GM23338 (cell line): ENCODE results near the gene ZGPAT. TPM values are rescaled to one million over a fixed set of nuclear protein-coding genes. Genes with fewer than 3 reads are reported as not detected.

ENCODE experiments used
- ATAC-seq: fragments of 200-7000 bp; cut with Tn5 transposase; 3 replicates; pipeline ENCODE4 v1.9.1; 2020
- DNase-seq: peaks from one replicate; pipeline ENCODE4 v3.0.0-alpha.2; 2015; ENCODE audit warnings: low spot score
- H2AFZ ChIP-seq: fragments of 200-600 bp; sonication (generic); 2 replicates; pipeline ENCODE4 v1.8.0; 2016; ENCODE audit warnings: antibody characterized with exemption, mild to moderate bottlenecking, moderate library complexity
- H3F3A ChIP-seq: fragments of 200-600 bp; sonication (generic); replicated peaks from 2 replicates; pipeline ENCODE4 v1.8.0; 2017; ENCODE audit warnings: antibody characterized with exemption, mixed run types, low read depth
- H3K27ac ChIP-seq: fragments of 200-600 bp; sonication (generic); 2 replicates; pipeline ENCODE4 v1.6.1; 2016; ENCODE audit warnings: low read depth
- H3K27me3 ChIP-seq: fragments of 200-600 bp; sonication (generic); 2 replicates; pipeline ENCODE4 v1.8.0; 2016; ENCODE audit warnings: mild to moderate bottlenecking, mixed run types, moderate library complexity; ENCODE audit not compliant: insufficient read depth
- H3K36me3 ChIP-seq: fragments of 200-600 bp; sonication (generic); 2 replicates; pipeline ENCODE4 v1.8.0; 2016; ENCODE audit warnings: mild to moderate bottlenecking; ENCODE audit not compliant: insufficient read depth
- H3K4me1 ChIP-seq: fragments of 200-600 bp; sonication (generic); 2 replicates; pipeline ENCODE4 v1.8.0; 2016; ENCODE audit warnings: mild to moderate bottlenecking, moderate library complexity; ENCODE audit not compliant: insufficient read depth
- H3K4me2 ChIP-seq: fragments of 200-600 bp; sonication (generic); 2 replicates; pipeline ENCODE4 v1.7.1; 2017; ENCODE audit warnings: mixed run types
- H3K4me3 ChIP-seq: fragments of 200-600 bp; sonication (generic); 2 replicates; pipeline ENCODE4 v1.6.1; 2016; ENCODE audit warnings: mixed run types
- H3K79me2 ChIP-seq: fragments of 200-600 bp; sonication (generic); replicated peaks from 2 replicates; pipeline ENCODE4 v1.8.0; 2017; ENCODE audit warnings: mild to moderate bottlenecking; ENCODE audit not compliant: insufficient read depth
- H3K9me2 ChIP-seq: fragments of 200-600 bp; sonication (generic); 2 replicates; pipeline ENCODE4 v1.8.0; 2017; ENCODE audit not compliant: insufficient read depth
- H4K20me1 ChIP-seq: fragments of 200-600 bp; sonication (generic); replicated peaks from 2 replicates; pipeline ENCODE4 v1.8.0; 2017; ENCODE audit warnings: mild to moderate bottlenecking; ENCODE audit not compliant: insufficient read depth
- H3K27ac Mint-ChIP-seq: 2 replicates; pipeline ENCODE4 v1.8.0; 2020; ENCODE audit warnings: inconsistent platforms, mild to moderate bottlenecking, moderate library complexity, mixed read lengths
- H3K27me3 Mint-ChIP-seq: 3 replicates; pipeline ENCODE4 v1.8.0; 2022; ENCODE audit warnings: low read depth, mild to moderate bottlenecking, moderate library complexity, mixed read lengths, inconsistent platforms; ENCODE audit not compliant: insufficient read depth, poor library complexity
- H3K36me3 Mint-ChIP-seq: 3 replicates; pipeline ENCODE4 v1.8.0; 2021; ENCODE audit warnings: low read depth, mild to moderate bottlenecking, inconsistent platforms, moderate library complexity, mixed read lengths
- H3K4me1 Mint-ChIP-seq: 3 replicates; pipeline ENCODE4 v1.8.0; 2020; ENCODE audit warnings: mild to moderate bottlenecking, inconsistent platforms, mixed read lengths
- H3K4me3 Mint-ChIP-seq: 3 replicates; pipeline ENCODE4 v1.8.0; 2021; ENCODE audit warnings: moderate library complexity, mild to moderate bottlenecking, inconsistent platforms, mixed read lengths
- H3K9me3 Mint-ChIP-seq: 3 replicates; pipeline ENCODE4 v1.8.0; 2020; ENCODE audit warnings: moderate library complexity, mild to moderate bottlenecking, inconsistent platforms, mixed read lengths
- CTCF ChIP-seq, 2 experiments: fragments of 200-600 bp in 1 of 2; sonication (generic) in 1 of 2; conservative IDR thresholded peaks; 2 replicates each; pipeline versions ENCODE4 v1.5.1 to v1.6.1; 2016 to 2017; ENCODE audit warnings: antibody characterized with exemption in 2 of 2, low read depth in 2 of 2, mild to moderate bottlenecking in 2 of 2, moderate library complexity in 1 of 2
- EZH2phosphoT487 ChIP-seq: fragments of 200-600 bp; sonication (generic); IDR thresholded peaks from one replicate; pipeline ENCODE4 v1.8.1; 2018; ENCODE audit warnings: antibody characterized with exemption; ENCODE audit not compliant: unreplicated experiment
- NANOG ChIP-seq: IDR thresholded peaks from 2 replicates; pipeline ENCODE4 v1.6.1; 2016; ENCODE audit warnings: antibody characterized with exemption, borderline replicate concordance
- POLR2AphosphoS5 ChIP-seq: IDR thresholded peaks from 2 replicates; pipeline ENCODE4 v1.6.1; 2016; ENCODE audit warnings: antibody characterized with exemption, low read depth
- REST ChIP-seq: IDR thresholded peaks from one replicate; pipeline ENCODE4 v1.6.1; 2018; ENCODE audit warnings: antibody characterized with exemption; ENCODE audit not compliant: unreplicated experiment
- ZNF114 ChIP-seq: fragments of 250-450 bp; sonication (Bioruptor Pico); IDR thresholded peaks from 2 replicates; pipeline ENCODE4 v1.5.0; 2020; ENCODE audit warnings: mild to moderate bottlenecking, moderate library complexity
- ZNF331 ChIP-seq: fragments of 250-450 bp; sonication (Bioruptor Pico); IDR thresholded peaks from 2 replicates; pipeline ENCODE4 v1.5.0; 2020; ENCODE audit warnings: low read depth, mild to moderate bottlenecking, moderate library complexity
- ZNF462 ChIP-seq: fragments of 250-450 bp; sonication (Bioruptor Pico); IDR thresholded peaks from 2 replicates; pipeline ENCODE4 v1.5.0; 2020; ENCODE audit warnings: mild to moderate bottlenecking, moderate library complexity
- polyA plus RNA-seq: library from polyadenylated mRNA; unstranded; fragments of >200 nt; fragmentation: Nextera tagmentation; extraction: Ambion mirVana; gene quantifications from 2 replicates; pipeline ENCODE4 v1.2.1, GENCODE V29; 2016
- total RNA-seq: library from RNA; depleted of rRNA; stranded (reverse); fragments of >200 nt; shearing (Covaris generic); gene quantifications from 2 replicates; pipeline ENCODE4 v1.2.3, GENCODE V29; 2014

The ZGPAT gene
- total and polyA plus RNA-seq, 2 experiments from 2014 or later = 25.0 to 39.2 TPM

GRCh38 chr20:63688228-63689045, 19.4 kb upstream of the ZGPAT start:
- H3K36me3 ChIP-seq = no peaks in the 10 kb centered on the region
- H3K4me2 ChIP-seq = no peak overlapping the region
- H3K9me3 Mint-ChIP-seq = peaks cover 8% of the 10 kb centered on the region; the same call in 1 of the 3 replicates
- H3K4me3 Mint-ChIP-seq = no peak overlapping the region
- ATAC-seq (no peak), DNase-seq (no peak)
- H3K9me2 ChIP-seq = no peaks in the 10 kb centered on the region
- no peaks in the 10 kb centered on the region for H4K20me1 ChIP-seq
- no peaks in the 10 kb centered on the region for H3F3A ChIP-seq
- no peaks in the 10 kb centered on the region for H3K79me2 ChIP-seq
- H3K27me3 Mint-ChIP-seq = peaks cover 19% of the 10 kb centered on the region
- no peak overlapping the region for H3K4me3 ChIP-seq
- peaks cover 14% of the 10 kb centered on the region for H3K36me3 Mint-ChIP-seq
- no peaks in the 10 kb centered on the region for H3K4me1 ChIP-seq
- TF ChIP-seq POLR2AphosphoS5 (no peak), REST (no peak), CTCF (conservative IDR thresholded peaks at IDR 0.05; ENCODE audit: low read depth in 2 of 2) (no peak), ZNF331 (CRISPR knock-in tag) (no peak), EZH2phosphoT487 (no peak), ZNF462 (no peak), ZNF114 (CRISPR knock-in tag) (no peak), NANOG (no peak)
- H2AFZ ChIP-seq = no peak overlapping the region
- H3K27me3 ChIP-seq = no peaks in the 10 kb centered on the region
- H3K27ac Mint-ChIP-seq = no peak overlapping the region
- no peaks in the 10 kb centered on the region; the same call in 2 of the 3 replicates for H3K4me1 Mint-ChIP-seq
- H3K27ac ChIP-seq = no peak overlapping the region
